ENCODE measurements around the gene PTBP3. TPM values are rescaled to one million over a fixed set of nuclear protein-coding genes. Genes with fewer than 3 reads are reported as not detected.
A peak's percentile ranks its signal among the peaks of the same experiment; 100 is the strongest.

The PTBP3 gene
- polyA plus RNA-seq, 3 donors, result 33.6 to 68.3 (median 51.4) TPM

GRCh38 chr9:112184221-112184620 is 149.2 kb downstream of the PTBP3 start:
- Histone ChIP-seq H3K9ac (ENCODE audit: insufficient read depth, low read length, poor library complexity, severe bottlenecking) (no peak overlapping the region), H3K9me3 (replicated peaks in 1 of 2; ENCODE audit: control insufficient read depth in 1 of 2, insufficient read depth in 1 of 2, low read length in 2 of 2) (peaks cover 0 to 4% of the 10 kb centered on the region in 2 donors), H3K27me3 (ENCODE audit: control insufficient read depth in 2 of 2, insufficient read depth in 2 of 2, low read length in 2 of 2) (no peaks in the 10 kb centered on the region), H4K20me1 (ENCODE audit: insufficient read depth, low read length) (no peaks in the 10 kb centered on the region), H3K27ac (ENCODE audit: low read depth in 1 of 2, low read length in 2 of 2) (no peak overlapping the region), H3K36me3 (replicated peaks in 1 of 2; ENCODE audit: control insufficient read depth in 1 of 2, insufficient read depth in 2 of 2, low read length in 2 of 2) (no peaks in the 10 kb centered on the region), H3K4me1 (ENCODE audit: control insufficient read depth in 1 of 2, insufficient read depth in 2 of 2, low read length in 2 of 2) (peaks cover 26% of the 10 kb centered on the region in 2 donors), H3K4me2 (replicated peaks; ENCODE audit: extremely low read depth, low read length, poor library complexity, severe bottlenecking) (no peak overlapping the region), H2AFZ (ENCODE audit: insufficient read depth, low read depth, low read length, poor library complexity, severe bottlenecking) (no peak overlapping the region), H3K79me2 (ENCODE audit: insufficient read depth, low read length) (no peaks in the 10 kb centered on the region), H3K4me3 (replicated peaks in 1 of 3; ENCODE audit: low read depth in 2 of 3, low read length in 3 of 3) (no peak overlapping the region)
- WGBS (ENCODE audit: insufficient coverage), result no CpG with 5 or more reads among the region's 3 CpGs
- no peak overlapping the region for H3K27ac Mint-ChIP-seq
- H3K36me3 Mint-ChIP-seq, result no peaks in the 10 kb centered on the region
- peaks cover 2 to 11% (median 5%) of the 10 kb centered on the region in 7 donors for H3K9me3 Mint-ChIP-seq
- H3K4me1 Mint-ChIP-seq, result peaks cover 19% of the 10 kb centered on the region
- H3K27me3 Mint-ChIP-seq (ENCODE audit: low read depth in 3 of 3), result peaks cover 0 to under 1% (median 0%) of the 10 kb centered on the region in 3 donors
- intact Hi-C loops (cut with micrococcal nuclease), result loop anchor here in 1 of 2 donors (5.0 kb wide), 1 partner anchor 568 kb away; the partner anchor contains the start of gene SNX30
- no peak for DNase-seq
- H3K4me3 Mint-ChIP-seq, result no peak overlapping the region
- TF ChIP-seq CTCF (IDR thresholded peaks at IDR 0.05), result no peak

- no peaks in the 10 kb centered on the region for H3K36me3 ChIP-seq (replicated peaks in 1 of 2; ENCODE audit: control insufficient read depth in 1 of 2, insufficient read depth in 2 of 2, low read length in 2 of 2)
- no peaks in the 10 kb centered on the region for H3K27me3 Mint-ChIP-seq (ENCODE audit: low read depth in 3 of 3)
- H3K27ac Mint-ChIP-seq, result peak overlapping the region; percentile 20 to 94 (median 89)
- no CpG with 5 or more reads among the region's 3 CpGs for WGBS (ENCODE audit: insufficient coverage)
- H3K4me1 ChIP-seq (ENCODE audit: control insufficient read depth in 1 of 2, insufficient read depth in 2 of 2, low read length in 2 of 2), result peaks cover 62 to 64% of the 10 kb centered on the region in 2 donors
- H3K4me3 Mint-ChIP-seq, result peak overlapping the region in 1 of 2 donors; percentile 26
- H3K4me3 ChIP-seq (replicated peaks in 1 of 3; ENCODE audit: low read depth in 2 of 3, low read length in 3 of 3), result peak overlapping the region in 1 of 3 experiments; percentile 68
- peaks cover 0 to 4% of the 10 kb centered on the region in 2 donors for H3K9me3 ChIP-seq (replicated peaks in 1 of 2; ENCODE audit: control insufficient read depth in 1 of 2, insufficient read depth in 1 of 2, low read length in 2 of 2)
- H4K20me1 ChIP-seq (ENCODE audit: insufficient read depth, low read length), result no peaks in the 10 kb centered on the region
- no peaks in the 10 kb centered on the region for H3K27me3 ChIP-seq (ENCODE audit: control insufficient read depth in 2 of 2, insufficient read depth in 2 of 2, low read length in 2 of 2)
- peaks cover 52% of the 10 kb centered on the region for H3K4me1 Mint-ChIP-seq
- peaks cover 2 to 11% (median 5%) of the 10 kb centered on the region in 7 donors for H3K9me3 Mint-ChIP-seq
- peak overlapping the region; percentile 27 for H3K9ac ChIP-seq (ENCODE audit: insufficient read depth, low read length, poor library complexity, severe bottlenecking)
- H2AFZ ChIP-seq (ENCODE audit: insufficient read depth, low read depth, low read length, poor library complexity, severe bottlenecking), result peak overlapping the region; percentile 81
- H3K79me2 ChIP-seq (ENCODE audit: insufficient read depth, low read length), result no peaks in the 10 kb centered on the region
- peak in 2 of 3 donors; percentile 25 to 50 for DNase-seq
- peak overlapping the region in 1 of 2 donors; percentile 76 for H3K27ac ChIP-seq (ENCODE audit: low read depth in 1 of 2, low read length in 2 of 2)
- H3K36me3 Mint-ChIP-seq, result peaks cover 0 to 4% of the 10 kb centered on the region in 2 donors
- H3K4me2 ChIP-seq (replicated peaks; ENCODE audit: extremely low read depth, low read length, poor library complexity, severe bottlenecking), result peak overlapping the region; percentile 71
- intact Hi-C loops (cut with micrococcal nuclease), result loop anchor here in 1 of 2 donors (5.0 kb wide), 1 partner anchor 572 kb away; the partner anchor contains the start of gene SNX30
- no peak for TF ChIP-seq CTCF (IDR thresholded peaks at IDR 0.05)
Observed at GRCh38 chr9:112180387-112180881, 153.0 kb downstream of the PTBP3 start.

Measured in CD14-positive monocyte (primary cell).